OCI-LY7 (cell line): ENCODE results near the gene INPP5A.

ENCODE experiments used
- CTCF ChIP-seq: fragments of 200-600 bp; sonication (generic); conservative IDR thresholded peaks from 2 replicates; pipeline ENCODE4 v1.5.1; 2014; ENCODE audit warnings: mild to moderate bottlenecking, antibody characterized with exemption, low read length, moderate library complexity, mixed read lengths
- EZH2phosphoT487 ChIP-seq: fragments of 200-600 bp; sonication (generic); IDR thresholded peaks from 2 replicates; pipeline ENCODE4 v1.6.1; 2018; ENCODE audit warnings: low read depth, borderline replicate concordance, mild to moderate bottlenecking, mixed run types, antibody characterized with exemption, low read length, moderate library complexity, mixed read lengths

- no peak for TF ChIP-seq CTCF
- TF ChIP-seq EZH2phosphoT487, result no peak
These were observed 175.2 kb downstream of the INPP5A start for GRCh38 chr10:132712743-132713142.
